Amniotic epithelial cell (primary cell): Measurements from ENCODE around the gene TMEFF2.
"Not testable (repeated sequence)": the region's sequence is repeated elsewhere in the genome, so short reads cannot be mapped to it uniquely, and the experiment has no call there.

Source experiments
- DNase-seq: peaks from one replicate; pipeline ENCODE4 v3.0.0-alpha.2; 2010; ENCODE audit warnings: low read depth

The TMEFF2 gene

GRCh38 chr2:191931329-191931728 lies 263.4 kb downstream of the TMEFF2 start:
- no peak for DNase-seq

GRCh38 chr2:191930205-191930604 lies 264.5 kb downstream of the TMEFF2 start:
- DNase-seq: no peak

GRCh38 chr2:191929288-191929687 lies 265.4 kb downstream of the TMEFF2 start:
- DNase-seq: no peak

GRCh38 chr2:191927991-191928390 lies 266.7 kb downstream of the TMEFF2 start:
- DNase-seq: peak; percentile 73

- DNase-seq: peak; percentile 68
Observed at GRCh38 chr2:191927319-191927867, 267.3 kb downstream of the TMEFF2 start.

- no peak for DNase-seq
Observed at GRCh38 chr2:191926671-191927070, 268.1 kb downstream of the TMEFF2 start.

- DNase-seq: no peak
Observed at GRCh38 chr2:191923652-191923997, 271.1 kb downstream of the TMEFF2 start.

- no peak for DNase-seq
Observed at GRCh38 chr2:191922736-191923651, 271.7 kb downstream of the TMEFF2 start.

- not testable (repeated sequence) for DNase-seq
Observed at GRCh38 chr2:191921650-191922049, 273.1 kb downstream of the TMEFF2 start.

GRCh38 chr2:191920502-191920901 lies 274.2 kb downstream of the TMEFF2 start:
- DNase-seq: no peak

- DNase-seq: no peak
Observed at GRCh38 chr2:191917967-191918651, 276.6 kb downstream of the TMEFF2 start.

GRCh38 chr2:191917430-191917881 lies 277.3 kb downstream of the TMEFF2 start:
- peak; percentile 93 for DNase-seq

GRCh38 chr2:191916826-191917225 lies 277.9 kb downstream of the TMEFF2 start:
- DNase-seq: no peak

- no peak for DNase-seq
Observed at GRCh38 chr2:191915750-191916149, 279.0 kb downstream of the TMEFF2 start.

- no peak for DNase-seq
Observed at GRCh38 chr2:191913796-191914195, 280.9 kb downstream of the TMEFF2 start.

- no peak for DNase-seq
Observed at GRCh38 chr2:191912764-191913163, 282.0 kb downstream of the TMEFF2 start.

GRCh38 chr2:191910518-191910917 lies 284.2 kb downstream of the TMEFF2 start:
- peak; percentile 76 for DNase-seq

GRCh38 chr2:191908874-191909273 lies 285.9 kb downstream of the TMEFF2 start:
- DNase-seq: no peak

- no peak for DNase-seq
Observed at GRCh38 chr2:191907545-191907944, 287.2 kb downstream of the TMEFF2 start.

GRCh38 chr2:191907091-191907490 lies 287.6 kb downstream of the TMEFF2 start:
- peak; percentile 23 for DNase-seq

- no peak for DNase-seq
Observed at GRCh38 chr2:191905336-191905735, 289.4 kb downstream of the TMEFF2 start.

GRCh38 chr2:191901031-191901430 lies 293.7 kb downstream of the TMEFF2 start:
- DNase-seq: no peak

GRCh38 chr2:191899410-191899809 lies 295.3 kb downstream of the TMEFF2 start:
- peak; percentile 87 for DNase-seq
